ENCODE measurements around the gene CLPSL1. TPM values are rescaled to one million over a fixed set of nuclear protein-coding genes. Genes with fewer than 3 reads are reported as not detected.

Gene CLPSL1
- total and polyA plus RNA-seq, 2 of the 13 experiments (the other 11 are each of a cell fraction or from before 2014, with no cell fraction given), result not detected

GRCh38 chr6:35731414-35731735, 49.4 kb upstream of the CLPSL1 start (continued):
- TF ChIP-seq HOMEZ (CRISPR knock-in tag; IDR thresholded peaks at IDR 0.05; ENCODE audit: low read depth) (no peak), BRF2 (CRISPR knock-in tag; IDR thresholded peaks at IDR 0.05) (no peak), ZNF883 (CRISPR knock-in tag; IDR thresholded peaks at IDR 0.05; ENCODE audit: not compliant biosample characterization) (no peak), RFX5 (IDR thresholded peaks at IDR 0.05; ENCODE audit: low read depth, low read length) (no peak), SMAD9 (CRISPR knock-in tag; IDR thresholded peaks at IDR 0.05) (no peak), ZNF121 (CRISPR knock-in tag; IDR thresholded peaks at IDR 0.05) (no peak), ZNF550 (CRISPR knock-in tag; IDR thresholded peaks at IDR 0.05; ENCODE audit: borderline replicate concordance) (no peak), SMYD3 (CRISPR knock-in tag; IDR thresholded peaks at IDR 0.05) (no peak), GMEB2 (CRISPR knock-in tag; IDR thresholded peaks at IDR 0.05; ENCODE audit: low read depth) (no peak), SATB2 (CRISPR knock-in tag; IDR thresholded peaks at IDR 0.05) (no peak), STAG1 (CRISPR knock-in tag; IDR thresholded peaks at IDR 0.05) (no peak; the same call in 1 of the 2 replicates), STAT5B (CRISPR knock-in tag; IDR thresholded peaks at IDR 0.05) (no peak), FLYWCH1 (CRISPR knock-in tag; IDR thresholded peaks at IDR 0.05) (no peak), RFX1 (IDR thresholded peaks at IDR 0.05) (no peak; the same call in 1 of the 2 replicates), NFE2L2 (IDR thresholded peaks at IDR 0.05; ENCODE audit: low read length) (no peak), POLR2AphosphoS5 (IDR thresholded peaks at IDR 0.05; ENCODE audit: low read depth, low read length) (no peak; the same call in 1 of the 2 replicates)
